ENCODE measurements around the gene MCTS1.
"Not testable (repeated sequence)": the region's sequence is repeated elsewhere in the genome, so short reads cannot be mapped to it uniquely, and the experiment has no call there.

The MCTS1 gene

GRCh38 chrX:120629667-120630537 is 26.0 kb downstream of the MCTS1 start, which contains the start of gene C1GALT1C1:
TSS of gene C1GALT1C1 (minus strand) at chrX:120630054. CDS start at chrX:120627166, 2,888 bp downstream.
- peak; percentile 86 for DNase-seq (ENCODE audit: low read depth)

GRCh38 chrX:120638619-120639018 is 34.7 kb downstream of the MCTS1 start:
- DNase-seq (ENCODE audit: low read depth), result no peak

- no peak for DNase-seq (ENCODE audit: low read depth)
Measured at GRCh38 chrX:120642871-120643270, 39.0 kb downstream of the MCTS1 start.

GRCh38 chrX:120647127-120647526 is 43.2 kb downstream of the MCTS1 start:
- DNase-seq (ENCODE audit: low read depth), result no peak

GRCh38 chrX:120652256-120652655 is 48.4 kb downstream of the MCTS1 start:
- DNase-seq (ENCODE audit: low read depth), result not testable (repeated sequence)

- DNase-seq (ENCODE audit: low read depth), result no peak
Measured at GRCh38 chrX:120653000-120653399, 49.1 kb downstream of the MCTS1 start.

- DNase-seq (ENCODE audit: low read depth), result peak; percentile 5
Measured at GRCh38 chrX:120660637-120661036, 56.7 kb downstream of the MCTS1 start.
